Sigmoid colon (tissue), 7 donors: ENCODE results near the gene FXR1. TPM values are rescaled to one million over a fixed set of nuclear protein-coding genes. Genes with fewer than 3 reads are reported as not detected.
A peak's percentile ranks its signal among the peaks of the same experiment; 100 is the strongest.

Experiments
- DNase-seq: peaks from one replicate; pipeline ENCODE4 v3.0.0-alpha.2; 2019
- H3K27ac ChIP-seq, 4 donors: fragments of 200-600 bp; sonication (generic); one replicate each; pipeline ENCODE4 v1.5.1; 2016 to 2019; ENCODE audit warnings: mild to moderate bottlenecking in 1 of 4
- H3K27me3 ChIP-seq, 3 donors: fragments of 200-600 bp; sonication (generic); one replicate each; pipeline ENCODE4 v1.5.1; 2019; ENCODE audit warnings: mild to moderate bottlenecking in 1 of 3
- H3K36me3 ChIP-seq, 4 donors: fragments of 200-600 bp; sonication (generic); one replicate each; pipeline ENCODE4 v1.5.1; 2016 to 2019
- H3K4me1 ChIP-seq, 4 donors: fragments of 200-600 bp; sonication (generic); one replicate each; pipeline ENCODE4 v1.5.1; 2017 to 2019
- H3K4me3 ChIP-seq, 4 donors: fragments of 200-600 bp; sonication (generic); one replicate each; pipeline ENCODE4 v1.5.1; 2017 to 2019; ENCODE audit warnings: mild to moderate bottlenecking in 2 of 4, moderate library complexity in 1 of 4
- H3K9me3 ChIP-seq, 4 donors: fragments of 200-600 bp in 3 of 4; sonication (generic) in 3 of 4; one replicate each; pipeline versions ENCODE4 v1.5.1 to v1.6.1; 2013 to 2019
- EP300 ChIP-seq, 4 donors: sonication (generic); formaldehyde crosslinking; IDR thresholded peaks; one replicate each; pipeline ENCODE4 v1.6.1; 2017; ENCODE audit warnings: antibody characterized with exemption in 4 of 4
- POLR2A ChIP-seq, 2 donors: fragments of 450-650 bp; IDR thresholded peaks; one replicate each; pipeline ENCODE4 v1.6.1; 2016; ENCODE audit warnings: antibody characterized with exemption in 2 of 2, mild to moderate bottlenecking in 2 of 2, moderate library complexity in 2 of 2
- POLR2AphosphoS5 ChIP-seq, 4 donors: sonication (generic); formaldehyde crosslinking; IDR thresholded peaks; one replicate each; pipeline ENCODE4 v1.6.1; 2017; ENCODE audit warnings: antibody characterized with exemption in 4 of 4
- WGBS, 2 donors: extraction: QIAGEN DNeasy Blood & Tissue Kit; methylation state at CpG; one replicate each; pipeline ENCODE4 v1.1.7; 2013; 5-methylcytosine and 5-hydroxymethylcytosine counted together
- intact Hi-C: fragments of 100-400 bp; cut with DNase I; formaldehyde crosslinking; loops from one replicate; pipeline ENCODE4 v1.15.1; 2023
- polyA plus RNA-seq, 3 donors: library from polyadenylated mRNA; stranded (reverse); fragments of 200-250 nt; gene quantifications; one replicate each; pipeline ENCODE4 v1.2.3, GENCODE V29; 2013
- total RNA-seq, 4 donors: library from RNA; depleted of rRNA; stranded (reverse); fragments of >200 nt; gene quantifications; one replicate each; pipeline ENCODE4 v1.1.0, GENCODE V29; 2016
- TF ChIP-seq, protein P1 (sequence below), 4 experiments: fragments of 450-650 bp in 3 of 4; fragments of 200-600 bp in 1 of 4; IDR thresholded peaks; one replicate each; pipeline ENCODE4 v1.5.1; 2016 to 2019; ENCODE audit warnings: antibody characterized with exemption in 4 of 4, mild to moderate bottlenecking in 3 of 4, moderate library complexity in 2 of 4
- donor health status: healthy with polysubstance abuse.
- donor health status: Bipolar disorder and iron deficiency.
- donor health status: healthy.

FXR1 gene
- total and polyA plus RNA-seq, 7 donors, result 30.1 to 217 (median 126) TPM

DNA sequence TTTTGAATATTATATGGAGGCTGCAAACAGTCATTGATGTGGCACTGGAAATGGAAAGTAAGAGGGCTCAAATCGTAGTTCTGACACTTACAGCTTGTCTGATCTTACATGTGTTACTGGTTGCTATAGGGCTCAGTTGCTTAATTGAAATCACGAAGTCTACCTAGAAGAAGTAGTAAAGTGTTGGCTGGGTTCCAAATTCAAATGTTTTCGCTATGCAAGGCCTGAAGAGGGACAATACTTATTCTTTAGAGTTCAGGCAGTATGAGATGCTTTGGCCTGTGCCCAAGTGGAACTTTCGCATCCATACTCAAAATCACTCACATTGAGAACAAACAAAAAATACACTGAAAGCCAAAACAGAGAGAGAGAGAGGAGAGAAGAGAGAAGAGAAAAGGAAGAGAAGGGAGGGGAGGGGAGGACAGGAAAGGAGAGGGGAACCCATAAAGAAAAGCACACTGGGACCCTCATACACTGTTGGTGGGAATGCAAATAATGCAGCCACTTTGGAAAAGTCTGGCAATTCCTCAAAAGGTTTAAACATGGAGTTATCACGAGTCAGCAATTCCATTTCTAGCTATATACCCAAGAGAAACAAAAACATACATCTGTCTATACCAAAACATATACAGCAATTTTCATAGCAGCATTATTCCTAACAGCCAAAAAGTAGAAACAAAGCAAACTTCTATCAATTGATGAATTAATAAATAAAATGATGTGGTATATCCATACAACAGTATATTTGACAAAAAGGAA is 2.9 kb upstream of the FXR1 start:
- no peak for DNase-seq
- Histone ChIP-seq H3K9me3 (no peaks in the 10 kb centered on the region), H3K4me1 (peaks cover 0 to 24% (median 19%) of the 10 kb centered on the region in 4 donors), H3K27ac (no peak overlapping the region), H3K27me3 (no peaks in the 10 kb centered on the region), H3K4me3 (no peak overlapping the region), H3K36me3 (no peaks in the 10 kb centered on the region)
- 75 to 79% methylated on average over 5 of the region's 5 CpGs for WGBS, 2 donors
- intact Hi-C loops, result no loop called here
- TF ChIP-seq EP300 (IDR thresholded peaks at IDR 0.05) (no peak), POLR2A (IDR thresholded peaks at IDR 0.05) (no peak), POLR2AphosphoS5 (IDR thresholded peaks at IDR 0.05) (no peak)
- TF ChIP-seq, protein P1, sequence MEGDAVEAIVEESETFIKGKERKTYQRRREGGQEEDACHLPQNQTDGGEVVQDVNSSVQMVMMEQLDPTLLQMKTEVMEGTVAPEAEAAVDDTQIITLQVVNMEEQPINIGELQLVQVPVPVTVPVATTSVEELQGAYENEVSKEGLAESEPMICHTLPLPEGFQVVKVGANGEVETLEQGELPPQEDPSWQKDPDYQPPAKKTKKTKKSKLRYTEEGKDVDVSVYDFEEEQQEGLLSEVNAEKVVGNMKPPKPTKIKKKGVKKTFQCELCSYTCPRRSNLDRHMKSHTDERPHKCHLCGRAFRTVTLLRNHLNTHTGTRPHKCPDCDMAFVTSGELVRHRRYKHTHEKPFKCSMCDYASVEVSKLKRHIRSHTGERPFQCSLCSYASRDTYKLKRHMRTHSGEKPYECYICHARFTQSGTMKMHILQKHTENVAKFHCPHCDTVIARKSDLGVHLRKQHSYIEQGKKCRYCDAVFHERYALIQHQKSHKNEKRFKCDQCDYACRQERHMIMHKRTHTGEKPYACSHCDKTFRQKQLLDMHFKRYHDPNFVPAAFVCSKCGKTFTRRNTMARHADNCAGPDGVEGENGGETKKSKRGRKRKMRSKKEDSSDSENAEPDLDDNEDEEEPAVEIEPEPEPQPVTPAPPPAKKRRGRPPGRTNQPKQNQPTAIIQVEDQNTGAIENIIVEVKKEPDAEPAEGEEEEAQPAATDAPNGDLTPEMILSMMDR (IDR thresholded peaks at IDR 0.05), result no peak

DNA sequence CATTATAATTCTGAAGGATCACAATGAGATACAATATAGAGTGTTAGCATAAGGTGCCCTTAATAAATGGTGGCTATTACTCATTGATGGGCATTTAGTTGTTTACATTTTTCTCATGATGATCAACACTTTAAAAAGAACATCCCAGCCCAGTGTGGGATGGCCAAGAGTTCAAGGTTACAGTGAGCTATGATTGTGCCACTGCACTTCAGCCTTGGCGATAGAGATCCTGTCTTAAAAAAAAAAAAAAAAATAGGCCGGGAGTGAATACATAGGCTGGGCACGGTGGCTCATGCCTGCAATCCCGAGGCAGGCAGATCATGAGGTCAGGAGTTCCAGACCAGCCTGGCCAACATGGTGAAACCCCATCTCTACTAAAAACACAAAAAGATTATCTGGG is 1.6 kb upstream of the FXR1 start:
- H3K36me3 ChIP-seq, result no peaks in the 10 kb centered on the region
- no peak for DNase-seq
- no peaks in the 10 kb centered on the region for H3K9me3 ChIP-seq
- TF ChIP-seq, protein P1 (IDR thresholded peaks at IDR 0.05), result no peak
- no peak for TF ChIP-seq EP300 (IDR thresholded peaks at IDR 0.05)
- no peak for TF ChIP-seq POLR2AphosphoS5 (IDR thresholded peaks at IDR 0.05)
- TF ChIP-seq POLR2A (IDR thresholded peaks at IDR 0.05), result no peak
- H3K4me1 ChIP-seq, result peaks cover 0 to 34% (median 24%) of the 10 kb centered on the region in 4 donors
- H3K27me3 ChIP-seq, result no peaks in the 10 kb centered on the region
- intact Hi-C loops, result no loop called here
- H3K27ac ChIP-seq, result no peak overlapping the region
- H3K4me3 ChIP-seq, result no peak overlapping the region
- WGBS, 2 donors, result 91 to 94% methylated on average over 4 of the region's 4 CpGs

DNA sequence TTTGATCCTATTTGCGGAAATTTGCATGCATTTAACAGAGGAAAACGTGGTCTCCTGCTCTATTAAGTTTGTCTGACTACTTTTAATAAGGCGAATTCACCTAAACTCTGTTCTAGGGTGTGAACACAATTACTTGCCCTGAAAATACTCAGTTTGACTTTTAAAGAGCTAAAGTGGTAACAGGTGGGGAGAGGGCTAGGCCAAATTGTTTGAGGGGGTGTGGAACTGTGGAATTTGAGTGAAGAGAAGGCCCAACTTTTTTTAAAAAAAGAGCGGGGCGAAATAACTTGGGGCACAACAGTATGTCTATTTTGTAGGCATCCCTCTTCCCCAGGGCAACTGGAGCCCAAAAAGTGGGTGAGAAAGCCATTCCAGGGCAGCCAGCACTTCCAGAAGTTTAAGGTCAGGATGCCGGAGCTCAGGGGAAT is 580 bp upstream of the FXR1 start:
- DNase-seq, result no peak
- intact Hi-C loops, result loop anchor here (2.0 kb wide), 1 partner anchor 77 kb away; the partner anchor contains the start of gene DNAJC19
- H3K36me3 ChIP-seq, result no peaks in the 10 kb centered on the region
- H3K27me3 ChIP-seq, result no peaks in the 10 kb centered on the region
- peak overlapping the region; percentile 84 to 94 (median 88) for H3K27ac ChIP-seq
- H3K4me3 ChIP-seq, result peak overlapping the region; percentile 66 to 96 (median 83)
- 38 to 40% methylated on average over 6 of the region's 6 CpGs for WGBS, 2 donors
- no peaks in the 10 kb centered on the region for H3K9me3 ChIP-seq
- peaks cover 0 to 35% (median 28%) of the 10 kb centered on the region in 4 donors for H3K4me1 ChIP-seq
- no peak for TF ChIP-seq POLR2AphosphoS5 (IDR thresholded peaks at IDR 0.05)
- no peak for TF ChIP-seq EP300 (IDR thresholded peaks at IDR 0.05)
- TF ChIP-seq POLR2A (IDR thresholded peaks at IDR 0.05), result no peak
- TF ChIP-seq, protein P1 (IDR thresholded peaks at IDR 0.05), result no peak

DNA sequence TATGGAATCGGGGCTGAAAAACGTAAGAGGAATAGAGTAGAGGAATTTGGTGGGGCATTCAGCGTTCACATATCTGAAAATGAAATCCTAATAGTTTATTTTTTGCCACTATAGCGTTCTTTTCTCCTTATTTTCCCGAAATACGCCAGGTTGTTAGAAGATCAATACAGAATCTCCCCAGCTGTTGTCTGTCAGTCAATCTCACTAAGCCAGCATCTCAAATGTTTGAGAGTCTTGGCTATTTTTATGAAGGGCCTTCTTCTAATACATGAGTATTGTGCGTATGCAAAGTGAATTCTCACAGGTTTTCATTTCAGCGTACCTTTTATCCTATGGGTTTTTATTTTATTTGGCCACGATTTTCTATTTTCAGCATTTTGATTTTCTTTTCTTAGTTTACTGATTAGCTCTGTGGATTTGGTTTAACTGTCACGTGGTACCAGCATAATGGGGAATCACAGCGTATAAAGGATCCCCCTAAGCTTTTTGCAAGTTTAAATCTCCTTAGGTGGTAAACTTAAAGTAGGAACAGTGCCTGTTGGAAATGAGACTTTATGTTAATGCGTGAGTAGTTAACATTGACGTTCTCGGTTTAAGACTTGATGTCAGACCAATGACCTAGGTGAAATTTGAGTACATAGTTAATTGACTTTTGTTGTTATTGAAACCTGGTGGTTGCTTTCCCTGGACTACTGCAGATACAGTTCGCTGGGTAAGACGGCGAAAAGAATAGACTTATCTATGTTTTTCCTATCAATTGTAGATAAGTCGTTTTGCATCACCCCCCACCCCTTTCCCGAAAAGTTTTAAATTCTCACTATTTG is 1.3 kb downstream of the FXR1 start:
- Histone ChIP-seq H3K27me3 (no peaks in the 10 kb centered on the region), H3K27ac (peak overlapping the region in 3 of 4 donors; percentile 86 to 94 (median 90)), H3K9me3 (no peaks in the 10 kb centered on the region), H3K36me3 (no peaks in the 10 kb centered on the region), H3K4me1 (peaks cover 0 to 36% (median 28%) of the 10 kb centered on the region in 4 donors), H3K4me3 (peak overlapping the region; percentile 66 to 96 (median 83))
- intact Hi-C loops, result loop anchor here (2.0 kb wide), 1 partner anchor 75 kb away; the partner anchor contains the start of gene DNAJC19
- DNase-seq, result no peak
- no peak for TF ChIP-seq POLR2AphosphoS5 (IDR thresholded peaks at IDR 0.05)
- TF ChIP-seq EP300 (IDR thresholded peaks at IDR 0.05), result no peak
- TF ChIP-seq POLR2A (IDR thresholded peaks at IDR 0.05), result no peak
- TF ChIP-seq, protein P1 (IDR thresholded peaks at IDR 0.05), result no peak
- 31 to 41% methylated on average over 19 of the region's 19 CpGs for WGBS, 2 donors
